T-helper 1 cell treated with Interleukin-12 subunit alpha and Interleukin-12 subunit beta and Interleukin-4 antibody, amounts not matched to agents 30 μg/mL and 1 μg/mL, for 36 hours (primary cell): ENCODE results near the gene DNAJC5.
"Not testable (repeated sequence)": the region's sequence is repeated elsewhere in the genome, so short reads cannot be mapped to it uniquely, and the experiment has no call there.

Experiments used
- H3K27ac Mint-ChIP-seq: one replicate; pipeline ENCODE4 v1.8.0; 2021; ENCODE audit warnings: mild to moderate bottlenecking, mixed read lengths
- H3K27me3 Mint-ChIP-seq: one replicate; pipeline ENCODE4 v1.8.0; 2021; ENCODE audit warnings: low read depth, mixed read lengths
- H3K36me3 Mint-ChIP-seq: one replicate; pipeline ENCODE4 v1.8.0; 2021; ENCODE audit warnings: low read depth, mixed read lengths
- H3K4me1 Mint-ChIP-seq: one replicate; pipeline ENCODE4 v1.8.0; 2021; ENCODE audit warnings: low read depth, mixed read lengths
- H3K4me3 Mint-ChIP-seq: one replicate; pipeline ENCODE4 v1.8.0; 2021; ENCODE audit warnings: mild to moderate bottlenecking, moderate library complexity, mixed read lengths
- H3K9me3 Mint-ChIP-seq: one replicate; pipeline ENCODE4 v1.8.0; 2021; ENCODE audit warnings: mixed read lengths

DNAJC5 gene

DNA sequence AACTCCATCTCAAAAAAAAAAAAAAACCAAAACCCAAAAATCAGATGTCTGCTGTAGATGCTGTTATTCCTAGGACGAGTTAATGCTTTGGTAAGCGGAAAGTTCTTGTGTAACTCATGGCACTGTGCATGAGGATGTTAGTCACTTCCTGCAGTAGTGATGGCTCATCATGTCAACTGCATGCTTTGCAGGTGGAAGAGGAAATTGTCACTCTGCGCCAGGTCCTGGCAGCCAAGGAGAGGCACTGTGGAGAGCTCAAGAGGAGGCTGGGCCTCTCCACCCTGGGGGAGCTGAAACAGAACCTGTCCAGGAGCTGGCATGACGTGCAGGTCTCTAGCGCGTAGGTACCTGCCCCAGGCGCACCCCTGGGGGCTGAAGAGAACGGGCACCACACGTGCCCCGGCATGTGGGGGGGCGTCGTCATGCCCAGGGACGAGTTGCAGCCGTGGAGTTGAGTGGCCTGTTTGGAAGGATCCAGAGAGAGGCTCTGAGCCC is 21.4 kb upstream of the DNAJC5 start:
- no peaks in the 10 kb centered on the region for H3K27me3 Mint-ChIP-seq
- H3K4me3 Mint-ChIP-seq = peak overlapping the region; percentile 29
- H3K36me3 Mint-ChIP-seq = peaks cover 22% of the 10 kb centered on the region
- H3K9me3 Mint-ChIP-seq = no peaks in the 10 kb centered on the region
- peaks cover 7% of the 10 kb centered on the region for H3K4me1 Mint-ChIP-seq
- peak overlapping the region; percentile 87 for H3K27ac Mint-ChIP-seq

DNA sequence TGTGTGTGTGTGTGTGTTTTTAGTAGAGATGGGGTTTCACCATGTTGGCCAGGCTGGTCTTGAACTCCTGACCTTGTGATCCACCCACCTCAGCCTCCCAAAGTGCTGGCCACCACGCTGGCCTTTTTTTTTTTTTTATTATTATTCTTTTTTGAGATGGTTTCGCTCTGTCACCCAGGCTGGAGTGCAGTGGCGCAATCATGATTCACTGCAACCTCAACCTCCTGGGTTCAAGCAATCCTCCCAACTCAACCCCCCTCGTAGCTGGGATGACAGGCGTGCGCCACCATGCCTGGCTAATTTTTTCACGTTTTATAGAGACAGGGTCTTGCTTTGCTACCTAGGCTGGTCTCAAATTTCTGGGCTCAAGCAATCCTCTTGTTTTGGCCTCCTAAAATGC is 20.7 kb upstream of the DNAJC5 start:
- Mint-ChIP-seq H3K36me3 (peaks cover 22% of the 10 kb centered on the region), H3K27ac (peak overlapping the region; percentile 20)
- H3K27me3 Mint-ChIP-seq, H3K4me1 Mint-ChIP-seq, H3K9me3 Mint-ChIP-seq, H3K4me3 Mint-ChIP-seq: not testable (repeated sequence)

DNA sequence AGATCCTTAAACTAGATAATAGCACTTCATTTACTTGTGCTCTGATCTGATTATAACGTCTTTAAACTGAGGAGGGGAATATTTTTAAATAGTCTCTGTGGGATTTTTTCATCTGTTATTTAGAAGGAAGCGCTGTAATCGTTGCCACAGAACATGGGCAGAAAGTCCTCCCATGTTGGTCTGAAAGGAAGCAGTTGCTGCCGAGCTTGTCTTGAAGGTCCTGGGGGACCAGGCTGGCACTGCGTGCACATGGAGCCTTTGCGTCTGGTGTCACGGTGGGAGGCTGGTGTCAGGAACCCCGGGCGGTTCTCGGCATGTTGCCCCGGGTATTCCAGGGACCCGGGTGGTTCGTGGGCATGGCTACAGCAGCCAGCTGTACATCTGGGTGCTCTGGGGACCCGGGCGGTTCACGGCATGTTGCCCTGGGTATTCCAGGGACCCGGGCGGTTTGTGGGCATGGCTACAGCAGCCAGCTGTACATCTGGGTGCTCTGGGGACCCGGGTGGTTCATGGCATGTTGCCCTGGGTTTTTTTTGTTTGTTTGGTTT is 18.4 kb upstream of the DNAJC5 start:
- peaks cover 7% of the 10 kb centered on the region for H3K4me1 Mint-ChIP-seq
- no peaks in the 10 kb centered on the region for H3K9me3 Mint-ChIP-seq
- no peak overlapping the region for H3K27ac Mint-ChIP-seq
- no peaks in the 10 kb centered on the region for H3K27me3 Mint-ChIP-seq
- peaks cover 19% of the 10 kb centered on the region for H3K36me3 Mint-ChIP-seq
- H3K4me3 Mint-ChIP-seq = no peak overlapping the region

- H3K4me3 Mint-ChIP-seq = no peak overlapping the region
- H3K9me3 Mint-ChIP-seq = no peaks in the 10 kb centered on the region
- H3K27ac Mint-ChIP-seq = no peak overlapping the region
- H3K36me3 Mint-ChIP-seq = peaks cover 17% of the 10 kb centered on the region
- H3K4me1 Mint-ChIP-seq = peaks cover 7% of the 10 kb centered on the region
- H3K27me3 Mint-ChIP-seq = no peaks in the 10 kb centered on the region
These were observed 17.0 kb upstream of the DNAJC5 start for GRCh38 chr20:63877755-63878470.

DNA sequence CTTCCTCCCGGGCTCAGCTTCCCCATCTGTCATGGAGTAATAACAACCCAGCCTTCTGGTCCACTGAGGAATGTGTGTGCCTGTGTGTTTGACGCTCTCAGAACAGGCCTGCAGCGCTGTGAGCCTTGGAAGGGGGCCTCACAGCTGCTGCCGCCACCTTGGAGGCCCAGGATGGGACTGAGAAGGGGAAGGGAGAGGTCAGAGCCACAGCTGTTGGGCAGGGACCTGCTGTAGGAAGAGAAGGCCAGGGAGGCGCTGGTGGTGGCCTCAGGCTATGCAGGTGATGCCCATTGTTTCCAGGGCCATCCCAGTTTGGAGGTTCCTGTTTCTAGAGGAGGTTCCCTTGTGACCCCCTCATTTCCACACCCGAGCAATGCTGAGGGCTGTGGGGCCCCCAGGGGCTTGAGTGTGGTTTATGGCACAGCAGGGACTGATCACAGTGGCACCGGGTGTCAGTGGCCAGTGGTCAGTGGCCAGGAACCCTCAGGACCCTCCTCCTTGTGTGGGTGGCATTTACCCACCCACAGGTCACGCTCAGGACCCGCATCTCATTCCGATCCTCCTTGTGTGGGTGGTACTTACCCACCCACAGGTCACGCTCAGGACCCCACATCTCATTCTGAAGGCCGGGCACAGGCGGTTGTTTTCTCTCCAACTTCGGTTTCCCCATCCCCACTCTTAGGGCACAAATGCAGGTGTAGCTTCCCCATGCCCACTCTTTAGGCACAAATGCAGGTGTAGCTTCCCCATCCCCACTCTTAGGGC is 15.8 kb upstream of the DNAJC5 start:
- H3K27me3 Mint-ChIP-seq = no peaks in the 10 kb centered on the region
- no peaks in the 10 kb centered on the region for H3K4me1 Mint-ChIP-seq
- H3K27ac Mint-ChIP-seq = no peak overlapping the region
- H3K9me3 Mint-ChIP-seq = no peaks in the 10 kb centered on the region
- no peak overlapping the region for H3K4me3 Mint-ChIP-seq
- H3K36me3 Mint-ChIP-seq = peaks cover 15% of the 10 kb centered on the region

GRCh38 chr20:63880901-63881300 is 14.0 kb upstream of the DNAJC5 start:
- H3K27me3 Mint-ChIP-seq, H3K27ac Mint-ChIP-seq, H3K9me3 Mint-ChIP-seq, H3K4me1 Mint-ChIP-seq, H3K4me3 Mint-ChIP-seq: not testable (repeated sequence)
- peaks cover 15% of the 10 kb centered on the region for H3K36me3 Mint-ChIP-seq

GRCh38 chr20:63881451-63882226 is 13.3 kb upstream of the DNAJC5 start:
- Mint-ChIP-seq H3K27ac (no peak overlapping the region), H3K36me3 (peaks cover 11% of the 10 kb centered on the region), H3K4me3 (no peak overlapping the region), H3K9me3 (no peaks in the 10 kb centered on the region), H3K4me1 (peaks cover 2% of the 10 kb centered on the region), H3K27me3 (no peaks in the 10 kb centered on the region)

- Mint-ChIP-seq H3K4me3 (no peak overlapping the region), H3K27ac (no peak overlapping the region), H3K36me3 (peaks cover 16% of the 10 kb centered on the region), H3K9me3 (no peaks in the 10 kb centered on the region), H3K27me3 (no peaks in the 10 kb centered on the region), H3K4me1 (peaks cover 2% of the 10 kb centered on the region)
These were observed 12.4 kb upstream of the DNAJC5 start for GRCh38 chr20:63882257-63883200.

- Mint-ChIP-seq H3K4me3 (no peak overlapping the region), H3K36me3 (peaks cover 17% of the 10 kb centered on the region), H3K27ac (no peak overlapping the region), H3K4me1 (peaks cover 2% of the 10 kb centered on the region), H3K9me3 (no peaks in the 10 kb centered on the region), H3K27me3 (no peaks in the 10 kb centered on the region)
These were observed 11.7 kb upstream of the DNAJC5 start for GRCh38 chr20:63883201-63883593.

- no peak overlapping the region for H3K4me3 Mint-ChIP-seq
- H3K27me3 Mint-ChIP-seq = no peaks in the 10 kb centered on the region
- H3K4me1 Mint-ChIP-seq = peaks cover 2% of the 10 kb centered on the region
- H3K9me3 Mint-ChIP-seq = no peaks in the 10 kb centered on the region
- H3K27ac Mint-ChIP-seq = no peak overlapping the region
- peaks cover 23% of the 10 kb centered on the region for H3K36me3 Mint-ChIP-seq
These were observed 10.2 kb upstream of the DNAJC5 start for GRCh38 chr20:63884506-63885263.

DNA sequence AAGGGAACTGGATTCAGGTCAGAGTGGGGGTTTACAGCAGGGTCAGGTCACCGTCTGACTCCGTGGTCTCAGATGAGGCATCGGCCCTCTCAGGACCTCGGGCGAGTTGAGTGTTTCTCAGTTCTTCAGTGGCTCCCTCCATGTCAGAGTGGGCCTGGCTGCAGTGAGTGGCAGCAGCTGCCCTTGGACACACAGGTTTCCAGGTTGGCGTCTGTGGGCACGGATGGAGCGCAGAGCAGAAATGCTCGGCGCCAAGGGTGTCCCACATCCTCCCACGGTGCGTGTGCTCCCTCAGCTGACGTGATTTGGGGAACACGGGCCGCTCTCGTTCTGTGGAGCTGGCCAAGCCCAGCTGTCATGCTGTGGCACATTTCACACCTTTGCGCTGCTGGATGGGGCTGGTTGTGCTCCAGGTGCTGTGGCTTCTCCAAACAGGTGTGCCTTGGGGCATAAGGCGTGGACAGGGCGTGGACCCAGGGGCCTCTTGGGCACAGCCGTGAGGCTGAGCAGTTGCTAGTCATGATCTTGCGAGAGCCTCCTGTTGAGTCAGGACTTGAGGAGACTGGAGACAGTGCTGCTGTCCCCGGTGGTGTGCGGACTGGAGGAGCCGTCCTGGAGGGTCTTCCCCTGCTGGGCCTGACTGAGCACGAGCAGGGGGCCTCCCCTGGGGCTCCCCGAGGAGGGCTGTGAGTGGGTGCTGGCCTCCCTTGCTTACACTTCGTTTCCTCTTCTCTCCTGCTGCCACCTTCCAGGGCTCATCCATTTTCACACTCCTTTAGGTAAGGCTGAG is 9.5 kb upstream of the DNAJC5 start:
- no peaks in the 10 kb centered on the region for H3K27me3 Mint-ChIP-seq
- peaks cover 2% of the 10 kb centered on the region for H3K4me1 Mint-ChIP-seq
- peaks cover 29% of the 10 kb centered on the region for H3K36me3 Mint-ChIP-seq
- no peaks in the 10 kb centered on the region for H3K9me3 Mint-ChIP-seq
- H3K4me3 Mint-ChIP-seq = no peak overlapping the region
- H3K27ac Mint-ChIP-seq = no peak overlapping the region

- Mint-ChIP-seq H3K27me3 (no peaks in the 10 kb centered on the region), H3K9me3 (no peaks in the 10 kb centered on the region), H3K36me3 (peaks cover 30% of the 10 kb centered on the region), H3K4me3 (no peak overlapping the region), H3K27ac (no peak overlapping the region), H3K4me1 (peaks cover 2% of the 10 kb centered on the region)
These were observed 8.9 kb upstream of the DNAJC5 start for GRCh38 chr20:63886054-63886419.
